CD4-positive, alpha-beta memory T cell (primary cell): ENCODE data around the gene AMOTL2. TPM values are rescaled to one million over a fixed set of nuclear protein-coding genes. Genes with fewer than 3 reads are reported as not detected.

Experiments used
- CTCF ChIA-PET: fragments of 350-600 bp; sonication (Branson Sonifier 250); formaldehyde crosslinking; loops from one replicate; lab custom pipeline; 2021; ENCODE audit warnings: inconsistent platforms; ENCODE audit not compliant: partially characterized antibody; lab: Charles Lee
- POLR2A ChIA-PET: fragments of 350-600 bp; sonication (Branson Sonifier 250); formaldehyde crosslinking; loops from one replicate; lab custom pipeline; 2021; ENCODE audit not compliant: partially characterized antibody; lab: Charles Lee
- DNase-seq, 5 donors: peaks; one replicate each; pipeline versions ENCODE4 v3.0.0 to v3.0.0-alpha.2; 2020 to 2022; ENCODE audit warnings: mixed read lengths in 1 of 5
- H3K27ac ChIP-seq: one replicate; pipeline ENCODE4 v1.7.0; 2013; ENCODE audit warnings: low read depth, low read length
- H3K27me3 ChIP-seq: 2 replicates; pipeline ENCODE4 v1.7.0; 2013; ENCODE audit warnings: mild to moderate bottlenecking, low read length, moderate library complexity; ENCODE audit not compliant: insufficient read depth
- H3K36me3 ChIP-seq: 2 replicates; pipeline ENCODE4 v1.7.0; 2013; ENCODE audit warnings: mild to moderate bottlenecking, low read length, moderate library complexity; ENCODE audit not compliant: insufficient read depth
- H3K4me1 ChIP-seq: 2 replicates; pipeline ENCODE4 v1.7.0; 2013; ENCODE audit warnings: mild to moderate bottlenecking, low read length, moderate library complexity; ENCODE audit not compliant: insufficient read depth
- H3K4me3 ChIP-seq, 2 donors: one replicate each; pipeline ENCODE4 v1.7.0; 2013; ENCODE audit warnings: low read length in 2 of 2, mild to moderate bottlenecking in 1 of 2
- H3K9me3 ChIP-seq, 2 donors: one replicate each; pipeline ENCODE4 v1.7.0; 2013; ENCODE audit warnings: low read length in 2 of 2, control low read depth in 1 of 2; ENCODE audit not compliant: control insufficient read depth in 1 of 2
- H3K27ac Mint-ChIP-seq, 7 donors: one replicate each; pipeline ENCODE4 v1.8.0; 2020 to 2021; ENCODE audit warnings: mixed read lengths in 7 of 7, mild to moderate bottlenecking in 6 of 7, inconsistent platforms in 3 of 7, moderate library complexity in 3 of 7
- H3K27me3 Mint-ChIP-seq, 2 donors: one replicate each; pipeline ENCODE4 v1.8.0; 2020 to 2021; ENCODE audit warnings: mixed read lengths in 2 of 2
- H3K36me3 Mint-ChIP-seq, 2 donors: one replicate each; pipeline ENCODE4 v1.8.0; 2020 to 2021; ENCODE audit warnings: mixed read lengths in 2 of 2, inconsistent platforms in 1 of 2, mild to moderate bottlenecking in 1 of 2
- H3K4me1 Mint-ChIP-seq, 4 donors: one replicate each; pipeline ENCODE4 v1.8.0; 2020 to 2021; ENCODE audit warnings: mixed read lengths in 4 of 4, mild to moderate bottlenecking in 1 of 4
- H3K4me3 Mint-ChIP-seq, 8 donors: one replicate each; pipeline ENCODE4 v1.8.0; 2020 to 2021; ENCODE audit warnings: mixed read lengths in 8 of 8, mild to moderate bottlenecking in 7 of 8, moderate library complexity in 6 of 8, inconsistent platforms in 3 of 8
- H3K9me3 Mint-ChIP-seq, 8 donors: one replicate each; pipeline ENCODE4 v1.8.0; 2020 to 2021; ENCODE audit warnings: mixed read lengths in 8 of 8, mild to moderate bottlenecking in 5 of 8, inconsistent platforms in 3 of 8, moderate library complexity in 1 of 8
- intact Hi-C: fragments of 100-400 bp; cut with micrococcal nuclease; formaldehyde crosslinking; loops from one replicate; pipeline ENCODE4 v1.15.1; 2023
- polyA plus RNA-seq, 2 donors: library from polyadenylated mRNA; unstranded; fragments of 300-500 nt; fragmentation: Illumina TruSeq; gene quantifications; one replicate each; pipeline ENCODE4 v1.2.3, GENCODE V29; 2021
- total RNA-seq, 2 experiments: library from RNA; stranded (reverse); gene quantifications; one replicate each; pipeline ENCODE4 v1.2.3, GENCODE V29; 2021

AMOTL2 gene
- total and polyA plus RNA-seq, 4 experiments from 2014 or later, result 0.23 to 0.48 TPM; not detected in 2

DNA sequence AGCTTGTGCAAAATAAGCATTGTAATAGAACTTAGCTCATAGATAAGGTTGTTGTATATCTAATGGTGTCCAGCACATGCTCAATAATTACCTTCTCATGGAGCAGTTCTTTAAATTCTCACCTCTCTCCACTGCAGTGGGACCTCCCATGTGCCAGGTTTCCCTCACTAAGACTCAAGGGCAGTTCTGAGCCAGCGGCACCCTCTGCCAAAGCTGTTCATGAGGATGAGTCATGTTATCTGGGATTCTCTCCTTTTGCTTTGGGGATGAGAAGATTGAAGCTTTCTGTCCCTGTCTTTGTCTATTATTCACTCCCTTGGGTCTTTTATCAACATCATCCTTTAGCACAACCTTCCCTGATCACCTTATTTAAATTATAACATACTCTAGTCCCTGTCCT, 15.6 kb upstream of the AMOTL2 start:
- Histone ChIP-seq H3K4me3 (no peak overlapping the region), H3K27ac (no peak overlapping the region), H3K36me3 (no peaks in the 10 kb centered on the region), H3K27me3 (peaks cover under 1% of the 10 kb centered on the region), H3K4me1 (no peaks in the 10 kb centered on the region), H3K9me3 (no peaks in the 10 kb centered on the region)
- ChIA-PET CTCF (no interaction called here), POLR2A (no interaction called here)
- DNase-seq, result no peak
- Mint-ChIP-seq H3K27ac (no peak overlapping the region), H3K36me3 (no peaks in the 10 kb centered on the region), H3K9me3 (no peaks in the 10 kb centered on the region), H3K4me1 (no peaks in the 10 kb centered on the region), H3K27me3 (peaks cover 16 to 20% of the 10 kb centered on the region in 2 donors), H3K4me3 (no peak overlapping the region)
- intact Hi-C loops, result no loop called here

DNA sequence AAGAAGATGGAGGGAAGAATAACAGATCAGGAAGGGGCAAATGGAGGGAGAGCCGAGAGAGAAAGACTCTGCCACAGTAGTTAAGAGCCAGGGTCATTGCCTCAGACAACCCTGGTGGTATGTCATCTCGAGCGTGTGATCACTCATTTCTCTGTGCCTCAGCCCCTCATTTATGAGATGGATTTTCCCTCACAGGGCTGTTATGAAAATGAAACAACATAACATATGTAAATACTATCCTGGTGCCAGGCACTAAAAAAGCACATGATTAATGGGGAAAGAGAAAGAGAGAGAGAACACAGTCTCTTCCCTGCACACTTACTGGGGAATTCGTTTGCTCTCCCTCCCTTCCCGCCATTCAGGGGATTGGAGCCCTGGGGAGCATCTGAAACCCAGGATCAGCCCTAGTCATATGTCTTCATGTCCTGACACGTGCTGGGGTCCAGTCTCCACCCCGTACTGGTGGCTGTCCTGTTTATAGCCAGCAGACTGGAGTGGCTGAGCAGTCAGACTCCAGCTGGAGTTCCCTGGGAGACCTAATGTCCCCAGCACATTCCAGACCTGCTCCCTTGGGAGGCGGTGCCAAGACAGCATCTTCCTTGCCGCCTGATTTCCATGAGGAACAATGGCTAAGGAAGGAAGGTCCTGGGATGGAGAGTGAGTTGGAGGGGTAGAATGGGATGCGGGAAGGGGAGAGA, 14.7 kb upstream of the AMOTL2 start:
- Mint-ChIP-seq H3K4me3 (no peak overlapping the region), H3K36me3 (no peaks in the 10 kb centered on the region), H3K27me3 (peaks cover 15 to 20% of the 10 kb centered on the region in 2 donors), H3K4me1 (no peaks in the 10 kb centered on the region), H3K27ac (no peak overlapping the region), H3K9me3 (no peaks in the 10 kb centered on the region)
- no peak for DNase-seq
- Histone ChIP-seq H3K4me1 (no peaks in the 10 kb centered on the region), H3K4me3 (no peak overlapping the region), H3K36me3 (no peaks in the 10 kb centered on the region), H3K9me3 (no peaks in the 10 kb centered on the region), H3K27me3 (no peaks in the 10 kb centered on the region), H3K27ac (no peak overlapping the region)
- POLR2A ChIA-PET, result no interaction called here
- CTCF ChIA-PET, result no interaction called here
- intact Hi-C loops, result no loop called here

DNA sequence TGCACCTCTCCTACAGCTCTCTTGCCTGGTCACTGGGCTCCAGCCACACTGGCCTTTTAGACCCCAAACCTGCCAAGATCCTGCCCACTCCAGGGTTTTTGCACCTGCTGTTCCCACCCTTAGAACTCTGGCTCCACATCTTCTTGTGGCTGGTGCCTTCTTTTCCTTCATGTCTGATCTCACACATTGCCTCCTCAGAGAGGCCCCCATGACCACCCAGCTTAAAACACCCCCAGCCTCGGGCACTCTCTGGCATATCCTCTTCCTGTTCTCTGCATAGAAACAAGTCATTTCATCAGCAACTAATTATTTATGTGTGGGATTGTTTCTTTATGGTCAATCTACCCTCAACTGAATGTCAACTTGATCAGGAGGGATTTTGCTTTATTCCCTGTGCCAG, 14.0 kb upstream of the AMOTL2 start:
- H3K27ac ChIP-seq, result no peak overlapping the region
- Mint-ChIP-seq H3K27ac (peak overlapping the region in 1 of 7 donors; percentile 61), H3K4me3 (no peak overlapping the region), H3K9me3 (no peaks in the 10 kb centered on the region), H3K4me1 (no peaks in the 10 kb centered on the region), H3K36me3 (no peaks in the 10 kb centered on the region), H3K27me3 (peaks cover 14 to 20% of the 10 kb centered on the region in 2 donors)
- H3K36me3 ChIP-seq, result no peaks in the 10 kb centered on the region
- H3K4me1 ChIP-seq, result no peaks in the 10 kb centered on the region
- H3K4me3 ChIP-seq, result no peak overlapping the region
- no peaks in the 10 kb centered on the region for H3K9me3 ChIP-seq
- intact Hi-C loops, result no loop called here
- CTCF ChIA-PET, result no interaction called here
- DNase-seq, result no peak
- no peaks in the 10 kb centered on the region for H3K27me3 ChIP-seq
- POLR2A ChIA-PET, result no interaction called here

DNA sequence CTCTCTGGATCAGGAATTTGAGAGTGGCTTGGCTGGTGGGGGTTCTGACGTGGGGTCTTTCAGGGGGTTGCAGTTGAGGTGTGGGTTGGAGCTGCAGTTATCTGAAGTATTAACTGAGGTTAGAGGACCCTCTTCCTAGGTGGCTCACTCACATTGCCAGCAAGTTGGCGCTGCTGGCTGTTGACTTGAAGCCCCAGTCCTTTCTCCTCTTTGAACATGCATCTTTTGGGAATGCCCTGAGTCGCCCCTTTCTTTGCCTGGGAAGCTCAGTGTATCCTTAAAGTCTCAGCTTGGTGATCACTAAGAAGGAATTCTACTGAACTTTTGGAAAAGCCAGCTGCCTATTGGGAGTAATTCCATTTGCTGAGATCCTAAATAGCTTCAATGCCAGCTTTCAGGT, 13.0 kb upstream of the AMOTL2 start:
- H3K9me3 Mint-ChIP-seq, result peaks cover 0 to 1% (median 0%) of the 10 kb centered on the region in 8 donors
- no peaks in the 10 kb centered on the region for H3K36me3 ChIP-seq
- DNase-seq, result no peak
- H3K4me3 Mint-ChIP-seq, result no peak overlapping the region
- ChIA-PET CTCF (no interaction called here), POLR2A (no interaction called here)
- H3K36me3 Mint-ChIP-seq, result no peaks in the 10 kb centered on the region
- H3K4me1 ChIP-seq, result no peaks in the 10 kb centered on the region
- no peaks in the 10 kb centered on the region for H3K27me3 ChIP-seq
- H3K27ac Mint-ChIP-seq, result no peak overlapping the region
- no peaks in the 10 kb centered on the region for H3K9me3 ChIP-seq
- H3K4me3 ChIP-seq, result no peak overlapping the region
- peaks cover 10 to 17% of the 10 kb centered on the region in 2 donors for H3K27me3 Mint-ChIP-seq
- intact Hi-C loops, result no loop called here
- H3K4me1 Mint-ChIP-seq, result no peaks in the 10 kb centered on the region
- H3K27ac ChIP-seq, result no peak overlapping the region

DNA sequence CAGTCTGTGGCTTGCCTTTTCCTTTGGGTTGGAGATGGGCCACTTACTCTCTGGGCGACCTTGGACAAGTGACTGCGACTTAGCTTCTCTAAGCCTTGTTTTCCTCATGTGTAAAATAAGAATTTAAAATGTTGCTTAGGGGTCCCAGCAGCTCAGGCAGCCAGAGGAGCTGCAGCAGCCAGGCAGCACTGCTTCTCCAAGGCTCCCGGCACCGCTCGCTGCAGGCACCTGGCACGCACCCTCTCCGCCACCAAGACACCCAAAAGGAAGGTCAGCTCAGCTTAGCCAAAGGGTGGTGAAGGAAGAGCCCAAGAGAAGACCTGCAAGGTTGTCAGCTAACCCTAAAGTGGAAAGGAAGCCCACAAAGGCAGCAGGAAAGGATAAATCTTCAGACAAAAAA, 10.7 kb upstream of the AMOTL2 start:
- H3K27me3 Mint-ChIP-seq, result peaks cover 8 to 11% of the 10 kb centered on the region in 2 donors
- ChIA-PET POLR2A (no interaction called here), CTCF (interaction anchor here (1.4 kb wide), 1 partner anchor 77 kb away, joined by 3 read pairs; no protein-coding TSS in a partner anchor)
- Histone ChIP-seq H3K27ac (no peak overlapping the region), H3K36me3 (no peaks in the 10 kb centered on the region), H3K4me1 (no peaks in the 10 kb centered on the region), H3K4me3 (no peak overlapping the region), H3K27me3 (no peaks in the 10 kb centered on the region), H3K9me3 (no peaks in the 10 kb centered on the region)
- no peak overlapping the region for H3K4me3 Mint-ChIP-seq
- no peak for DNase-seq
- peaks cover 0 to 1% (median 0%) of the 10 kb centered on the region in 8 donors for H3K9me3 Mint-ChIP-seq
- no peaks in the 10 kb centered on the region for H3K36me3 Mint-ChIP-seq
- intact Hi-C loops, result no loop called here
- H3K27ac Mint-ChIP-seq, result no peak overlapping the region
- H3K4me1 Mint-ChIP-seq, result peaks cover 0 to 3% (median 0%) of the 10 kb centered on the region in 4 donors

DNA sequence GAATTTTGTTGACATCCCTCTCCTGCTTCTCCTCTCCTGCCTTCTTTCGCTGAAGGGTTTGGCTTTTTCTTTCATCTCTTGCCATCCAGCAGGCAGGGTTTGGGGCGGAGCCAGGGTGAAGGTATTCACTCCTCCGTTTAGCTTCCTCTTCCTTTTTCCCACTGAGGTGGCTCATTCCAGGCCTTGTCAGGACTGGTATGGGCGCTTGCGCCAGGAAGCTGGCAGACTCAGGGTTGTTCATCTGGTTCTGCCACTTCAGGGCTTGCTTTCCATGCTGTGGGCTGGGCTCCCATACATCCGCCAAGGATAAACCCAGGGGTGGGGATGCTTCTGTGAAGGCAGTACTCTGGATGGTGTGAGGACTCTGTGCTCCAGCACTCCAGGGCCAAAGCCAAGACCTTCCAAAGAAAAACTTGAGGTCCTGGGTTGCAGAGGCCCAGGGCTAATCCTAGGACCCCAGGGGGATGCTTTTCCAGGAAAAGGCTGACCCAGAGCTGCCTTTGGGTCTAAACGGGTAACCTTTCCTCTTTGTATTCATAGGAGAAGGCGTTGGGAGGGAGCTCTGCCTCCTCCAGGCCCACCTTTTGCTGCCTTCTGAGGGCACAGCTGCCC, 7.7 kb upstream of the AMOTL2 start:
- Histone ChIP-seq H3K4me3 (no peak overlapping the region), H3K27me3 (no peaks in the 10 kb centered on the region), H3K36me3 (no peaks in the 10 kb centered on the region), H3K27ac (no peak overlapping the region), H3K9me3 (no peaks in the 10 kb centered on the region), H3K4me1 (no peaks in the 10 kb centered on the region)
- Mint-ChIP-seq H3K27me3 (peaks cover 5% of the 10 kb centered on the region in 2 donors), H3K9me3 (peaks cover 0 to 1% (median 0%) of the 10 kb centered on the region in 8 donors), H3K4me1 (peaks cover 0 to 3% (median 0%) of the 10 kb centered on the region in 4 donors), H3K27ac (no peak overlapping the region), H3K4me3 (no peak overlapping the region), H3K36me3 (no peaks in the 10 kb centered on the region)
- ChIA-PET POLR2A (no interaction called here), CTCF (interaction anchor here (1.5 kb wide), 1 partner anchor 169 kb away, joined by 5 read pairs; no protein-coding TSS in a partner anchor)
- intact Hi-C loops, result no loop called here
- DNase-seq, result no peak

DNA sequence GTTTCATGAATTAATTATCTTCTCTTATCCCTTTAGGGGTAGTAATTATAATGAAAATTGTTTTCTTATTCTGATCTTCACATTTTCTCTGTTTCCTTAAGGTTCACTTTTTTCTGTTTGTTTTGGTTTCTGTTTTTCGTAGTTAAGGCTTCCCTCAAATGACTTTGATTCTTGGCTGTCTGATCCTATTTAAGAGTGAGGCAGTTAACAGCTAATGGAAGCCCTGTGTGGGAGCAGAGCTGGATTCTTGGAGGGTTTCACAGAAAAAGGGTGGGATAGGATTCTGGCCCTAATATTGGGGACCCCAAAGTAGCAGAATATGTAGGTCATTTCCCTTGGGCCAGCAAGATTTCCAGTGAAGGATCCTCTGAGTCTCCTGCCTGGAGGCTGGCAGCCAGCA, 6.8 kb upstream of the AMOTL2 start:
- Mint-ChIP-seq H3K9me3 (peaks cover 0 to 1% (median 0%) of the 10 kb centered on the region in 8 donors), H3K36me3 (no peaks in the 10 kb centered on the region), H3K27ac (no peak overlapping the region), H3K4me1 (peaks cover 0 to 3% (median 0%) of the 10 kb centered on the region in 4 donors), H3K4me3 (no peak overlapping the region), H3K27me3 (peaks cover 6 to 9% of the 10 kb centered on the region in 2 donors)
- Histone ChIP-seq H3K9me3 (no peaks in the 10 kb centered on the region), H3K4me1 (no peaks in the 10 kb centered on the region), H3K36me3 (no peaks in the 10 kb centered on the region), H3K27ac (no peak overlapping the region), H3K4me3 (no peak overlapping the region), H3K27me3 (no peaks in the 10 kb centered on the region)
- intact Hi-C loops, result no loop called here
- no peak for DNase-seq
- POLR2A ChIA-PET, result no interaction called here
- CTCF ChIA-PET, result interaction anchor here (1.2 to 1.5 kb wide), 2 partner anchors 93 to 169 kb away, joined by 5 read pairs; no protein-coding TSS in a partner anchor
